HepG2 (cell line): ENCODE results near the gene MEIOB. TPM values are rescaled to one million over a fixed set of nuclear protein-coding genes. Genes with fewer than 3 reads are reported as not detected.

Source experiments
- AHDC1 ChIP-seq: sonication (generic); formaldehyde crosslinking; IDR thresholded peaks from 2 replicates; pipeline ENCODE4 v1.5.1; 2020; ENCODE audit warnings: mild to moderate bottlenecking, missing genetic modification reagents, borderline replicate concordance
- DNMT1 ChIP-seq: sonication (generic); formaldehyde crosslinking; IDR thresholded peaks from 2 replicates; pipeline ENCODE4 v1.5.1; 2020; ENCODE audit warnings: mild to moderate bottlenecking, missing genetic modification reagents
- HNF1A ChIP-seq, 2 experiments: sonication (generic) in 1 of 2; formaldehyde crosslinking in 1 of 2; IDR thresholded peaks; 2 replicates each; pipeline versions ENCODE4 v1.4.0 to v1.6.1; 2016 to 2020; ENCODE audit warnings: borderline replicate concordance in 1 of 2, low read depth in 1 of 2, mild to moderate bottlenecking in 1 of 2, missing genetic modification reagents in 1 of 2
- JUND ChIP-seq: sonication (generic); formaldehyde crosslinking; IDR thresholded peaks from 2 replicates; pipeline ENCODE4 v1.8.0; 2022; ENCODE audit warnings: mild to moderate bottlenecking, missing genetic modification reagents
- KAT8 ChIP-seq: IDR thresholded peaks from 2 replicates; pipeline ENCODE4 v1.6.1; 2016; ENCODE audit warnings: missing genetic modification reagents, missing compliant biosample characterization
- KLF16 ChIP-seq, 2 experiments: sonication (generic) in 1 of 2; formaldehyde crosslinking in 1 of 2; IDR thresholded peaks; 2 replicates each; pipeline versions ENCODE4 v1.6.1 to v1.8.0; 2016 to 2023; ENCODE audit warnings: missing genetic modification reagents in 2 of 2, missing compliant biosample characterization in 1 of 2
- NCOA1 ChIP-seq: sonication (generic); formaldehyde crosslinking; IDR thresholded peaks from 2 replicates; pipeline ENCODE4 v1.9.0; 2021; ENCODE audit warnings: missing genetic modification reagents
- PLRG1 ChIP-seq: fragments of 450-650 bp; conservative IDR thresholded peaks from 2 replicates; pipeline ENCODE4 v1.6.1; 2016
- TCF7L2 ChIP-seq: IDR thresholded peaks from 2 replicates; pipeline ENCODE4 v1.6.1; 2011; ENCODE audit warnings: mild to moderate bottlenecking, low read depth, low read length, moderate library complexity
- ZFYVE20 ChIP-seq: sonication (generic); formaldehyde crosslinking; IDR thresholded peaks from 2 replicates; pipeline ENCODE4 v1.8.0; 2023; ENCODE audit warnings: low read depth, mild to moderate bottlenecking, moderate library complexity, missing genetic modification reagents, borderline replicate concordance
- ZNF136 ChIP-seq: sonication (generic); formaldehyde crosslinking; IDR thresholded peaks from 2 replicates; pipeline ENCODE4 v1.8.1; 2022; ENCODE audit warnings: low read depth, mild to moderate bottlenecking, moderate library complexity, missing genetic modification reagents
- ZNF18 ChIP-seq: sonication (generic); formaldehyde crosslinking; IDR thresholded peaks from 2 replicates; pipeline ENCODE4 v1.8.0; 2022; ENCODE audit warnings: mild to moderate bottlenecking, missing genetic modification reagents; ENCODE audit not compliant: insufficient replicate concordance
- ZNF550 ChIP-seq: sonication (generic); formaldehyde crosslinking; IDR thresholded peaks from 2 replicates; pipeline ENCODE4 v1.4.0; 2020; ENCODE audit warnings: mild to moderate bottlenecking, missing genetic modification reagents, borderline replicate concordance
- ZNF749 ChIP-seq: sonication (generic); formaldehyde crosslinking; IDR thresholded peaks from 2 replicates; pipeline ENCODE4 v1.8.0; 2022; ENCODE audit warnings: mild to moderate bottlenecking, missing genetic modification reagents, moderate library complexity, borderline replicate concordance
- ZNF841 ChIP-seq: sonication (generic); formaldehyde crosslinking; IDR thresholded peaks from 2 replicates; pipeline ENCODE4 v1.8.1; 2023; ENCODE audit warnings: missing genetic modification reagents, borderline replicate concordance
- polyA plus RNA-seq, 8 experiments: library from polyadenylated mRNA; depleted of rRNA in 3 of 8; stranded (reverse) in 7 of 8; unstranded in 1 of 8; fragments of >200 nt; fragmentation: Illumina TruSeq in 4 of 8; extraction: Trizol in 4 of 8; gene quantifications; 2 replicates each; pipeline versions ENCODE4 v1.2.1 to v1.2.3, GENCODE V29; 2011 to 2016; ENCODE audit warnings: low read depth in 4 of 8, missing spikeins in 1 of 8, mixed read lengths in 1 of 8; ENCODE audit not compliant: insufficient read depth in 1 of 8
- total RNA-seq, 5 experiments: library from RNA; depleted of rRNA; stranded (reverse); fragments of >200 nt; fragmentation: Illumina TruSeq; extraction: Trizol; gene quantifications; 2 replicates each; pipeline ENCODE4 v1.2.3, GENCODE V29; 2016; ENCODE audit warnings: low read depth in 1 of 5

MEIOB gene
- total and polyA plus RNA-seq, 2 of the 13 experiments (the other 11 are each of a cell fraction or from before 2014, with no cell fraction given): 0.17 TPM; not detected in 1

DNA sequence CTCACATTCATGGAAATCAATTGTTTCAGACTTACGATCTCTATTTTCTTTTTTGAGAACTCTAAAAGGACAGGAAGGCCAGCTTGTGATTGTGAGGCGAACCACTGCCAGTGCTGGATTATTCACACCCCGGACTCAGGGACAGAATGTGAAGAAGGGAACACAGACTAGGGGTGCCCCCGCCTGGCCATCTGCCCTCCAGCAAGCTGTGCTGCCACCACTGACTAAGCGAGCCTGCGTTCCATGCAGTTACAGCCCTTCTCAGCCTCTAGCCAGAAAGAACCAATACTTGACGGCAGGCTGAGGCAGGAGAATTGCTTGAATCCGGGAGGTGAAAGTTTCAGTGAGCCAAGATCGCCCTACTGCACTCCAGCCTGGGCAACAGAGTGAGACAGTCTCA, 48.1 kb downstream of the MEIOB start (continued):
- TF ChIP-seq KLF16 (CRISPR knock-in tag; IDR thresholded peaks at IDR 0.05): peak in 1 of 2 experiments; percentile 50; a peak in 1 of 4 replicates
- no peak for TF ChIP-seq TCF7L2
- TF ChIP-seq ZNF841 (CRISPR knock-in tag): no peak
- no peak for TF ChIP-seq AHDC1 (CRISPR knock-in tag)
- TF ChIP-seq KAT8: 0 out of 2 replicates have a peak, but pooled peaks have one; percentile 51
- no peak for TF ChIP-seq ZNF18 (CRISPR knock-in tag)
- TF ChIP-seq PLRG1: no peak
- TF ChIP-seq HNF1A (IDR thresholded peaks at IDR 0.05; ENCODE audit: low read depth): no peak
- TF ChIP-seq HNF1A (CRISPR knock-in tag; IDR thresholded peaks at IDR 0.05; ENCODE audit: borderline replicate concordance): no peak
- TF ChIP-seq ZNF136 (CRISPR knock-in tag): no peak
- no peak for TF ChIP-seq ZNF550 (CRISPR knock-in tag)
- TF ChIP-seq NCOA1: no peak
- TF ChIP-seq ZFYVE20: no peak
- TF ChIP-seq JUND (CRISPR knock-in tag): no peak
- no peak for TF ChIP-seq ZNF749 (CRISPR knock-in tag)
- TF ChIP-seq DNMT1 (CRISPR knock-in tag): no peak
